ENCODE data around the gene METTL9. TPM values are rescaled to one million over a fixed set of nuclear protein-coding genes. Genes with fewer than 3 reads are reported as not detected.
"Not testable (repeated sequence)": the region's sequence is repeated elsewhere in the genome, so short reads cannot be mapped to it uniquely, and the experiment has no call there.

Gene METTL9
- total RNA-seq, 1 donor from 2014 or later = 47.8 TPM

DNA sequence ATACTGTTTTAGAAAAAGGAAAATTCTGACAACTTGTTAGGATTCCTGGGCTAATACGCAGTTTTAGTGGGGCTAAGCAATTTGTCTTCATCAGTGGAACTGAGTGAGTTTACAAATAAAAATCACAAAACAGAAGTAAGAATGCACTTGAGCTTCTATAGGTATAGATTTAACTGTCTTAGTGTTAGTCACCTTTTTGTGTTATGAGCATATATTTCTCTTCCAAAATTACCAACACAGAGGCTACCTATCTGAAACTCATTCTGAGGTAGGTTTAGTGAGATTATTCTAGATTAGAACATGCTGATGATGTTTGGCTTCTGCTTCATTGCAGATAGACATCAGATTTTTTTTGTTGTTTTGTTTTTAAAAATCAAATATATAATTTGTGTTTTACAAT, 23.2 kb downstream of the METTL9 start:
- TF ChIP-seq CTCF (IDR thresholded peaks at IDR 0.05; ENCODE audit: borderline replicate concordance) = no peak
- Histone ChIP-seq H3K27me3 (ENCODE audit: low read depth) (no peaks in the 10 kb centered on the region), H3K36me3 (peaks cover 29% of the 10 kb centered on the region), H3K4me1 (peaks cover 19% of the 10 kb centered on the region), H3K27ac (replicated peaks) (no peak overlapping the region), H3K9me3 (replicated peaks) (no peaks in the 10 kb centered on the region), H3K4me3 (no peak overlapping the region)
- intact Hi-C loops (cut with micrococcal nuclease) = no loop called here
- no peak for DNase-seq

- Histone ChIP-seq H3K27me3 (ENCODE audit: low read depth) (no peaks in the 10 kb centered on the region), H3K9me3 (replicated peaks) (no peaks in the 10 kb centered on the region), H3K4me3 (no peak overlapping the region), H3K4me1 (peaks cover 12% of the 10 kb centered on the region), H3K36me3 (peaks cover 33% of the 10 kb centered on the region), H3K27ac (replicated peaks) (no peak overlapping the region)
- TF ChIP-seq CTCF (IDR thresholded peaks at IDR 0.05; ENCODE audit: borderline replicate concordance) = no peak
- intact Hi-C loops (cut with micrococcal nuclease) = no loop called here
- no peak for DNase-seq
Observed at GRCh38 chr16:21625026-21625425, 25.6 kb downstream of the METTL9 start.

DNA sequence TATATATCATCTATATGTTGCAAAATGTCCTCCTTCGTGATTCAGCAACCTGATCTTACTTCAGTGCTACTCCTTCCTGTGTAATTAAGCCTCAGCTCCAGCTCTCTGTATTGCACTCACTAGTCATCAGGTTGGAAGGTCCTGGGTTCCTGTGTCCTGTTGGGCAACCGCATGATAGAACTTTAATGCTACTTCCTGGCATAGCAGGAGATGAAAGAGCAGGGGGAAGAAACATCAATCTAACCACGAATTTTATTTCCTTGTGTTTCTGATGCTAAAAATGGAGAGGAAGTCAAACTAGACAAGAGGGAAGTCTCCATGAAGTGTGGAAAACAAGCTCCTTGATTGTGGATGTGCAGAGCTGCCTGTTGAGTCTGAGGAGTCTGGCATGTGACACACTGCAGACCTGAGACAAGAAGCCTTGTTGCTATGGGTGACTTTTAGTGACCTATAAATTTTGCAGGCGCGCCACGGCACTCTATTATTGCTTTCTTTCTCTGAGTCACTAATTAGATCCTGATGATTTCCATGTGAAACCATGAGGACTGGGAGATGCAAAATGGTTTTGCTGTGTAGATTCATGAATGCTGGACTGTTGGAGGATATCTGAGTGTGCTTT, 27.4 kb downstream of the METTL9 start:
- Histone ChIP-seq H3K4me3 (no peak overlapping the region), H3K9me3 (replicated peaks) (no peaks in the 10 kb centered on the region), H3K4me1 (peaks cover 10% of the 10 kb centered on the region), H3K27me3 (ENCODE audit: low read depth) (no peaks in the 10 kb centered on the region), H3K36me3 (peaks cover 37% of the 10 kb centered on the region), H3K27ac (replicated peaks) (peak overlapping the region; percentile 21)
- no peak for TF ChIP-seq CTCF (IDR thresholded peaks at IDR 0.05; ENCODE audit: borderline replicate concordance)
- DNase-seq = no peak
- intact Hi-C loops (cut with micrococcal nuclease) = no loop called here

DNA sequence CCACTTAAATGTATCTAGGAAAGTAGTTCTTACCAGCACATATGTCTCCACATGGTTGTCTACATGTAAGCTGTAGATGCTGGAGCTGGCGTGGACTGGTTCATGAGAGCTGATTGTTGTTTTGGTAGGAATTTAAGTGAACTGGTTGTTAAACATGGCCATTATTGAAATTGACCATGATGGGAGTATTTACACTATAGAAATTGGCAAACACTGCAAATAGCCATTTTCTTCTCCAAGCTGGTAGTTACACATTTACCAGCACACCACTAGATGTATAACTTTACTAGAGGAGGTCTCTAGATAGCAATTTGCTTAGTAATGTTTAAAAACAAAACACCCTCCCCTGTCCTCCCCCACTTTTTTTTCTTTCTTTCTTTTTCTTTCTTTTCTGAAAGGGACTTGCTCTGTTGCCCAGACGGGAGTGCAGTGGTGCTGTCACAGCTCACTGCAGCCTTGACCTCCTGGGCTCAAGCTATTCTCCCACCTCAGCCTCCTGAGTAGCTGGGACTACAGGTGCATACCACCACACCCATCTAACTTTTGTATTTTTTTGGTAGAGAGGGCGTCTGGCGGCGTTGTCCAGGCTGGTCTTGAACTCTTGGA, 28.8 kb downstream of the METTL9 start:
- no peak for DNase-seq
- no peak for TF ChIP-seq CTCF (IDR thresholded peaks at IDR 0.05; ENCODE audit: borderline replicate concordance)
- no peaks in the 10 kb centered on the region for H3K27me3 ChIP-seq (ENCODE audit: low read depth)
- H3K9me3 ChIP-seq (replicated peaks) = no peaks in the 10 kb centered on the region
- H3K36me3 ChIP-seq = peaks cover 37% of the 10 kb centered on the region
- peaks cover 10% of the 10 kb centered on the region for H3K4me1 ChIP-seq
- intact Hi-C loops (cut with micrococcal nuclease) = no loop called here
- H3K27ac ChIP-seq (replicated peaks) = no peak overlapping the region
- no peak overlapping the region for H3K4me3 ChIP-seq

DNA sequence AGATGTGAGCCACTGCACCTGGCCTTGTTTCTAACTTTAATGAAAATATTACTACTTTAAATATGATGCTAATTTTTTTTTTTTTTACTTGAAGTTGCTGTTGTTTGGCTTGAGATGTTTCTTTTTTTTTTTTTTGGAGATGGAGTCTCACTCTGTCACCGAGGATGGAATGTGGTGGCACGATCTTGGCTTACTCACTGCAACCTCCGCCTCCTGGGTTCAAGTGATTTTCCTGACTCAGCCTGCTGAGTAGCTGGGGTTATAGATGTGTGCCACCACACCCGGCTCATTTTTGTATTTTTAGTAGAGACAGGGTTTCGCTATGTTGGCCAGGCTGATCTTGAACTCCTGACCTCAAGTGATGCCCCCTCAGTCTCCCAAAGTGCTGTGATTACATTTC, 29.4 kb downstream of the METTL9 start:
- DNase-seq = no peak
- intact Hi-C loops (cut with micrococcal nuclease) = no loop called here
- Histone ChIP-seq H3K27me3 (ENCODE audit: low read depth) (no peaks in the 10 kb centered on the region), H3K9me3 (replicated peaks) (no peaks in the 10 kb centered on the region), H3K27ac (replicated peaks) (no peak overlapping the region), H3K4me3 (no peak overlapping the region), H3K4me1 (peaks cover 10% of the 10 kb centered on the region), H3K36me3 (peaks cover 37% of the 10 kb centered on the region)
- TF ChIP-seq CTCF (IDR thresholded peaks at IDR 0.05; ENCODE audit: borderline replicate concordance) = no peak

DNA sequence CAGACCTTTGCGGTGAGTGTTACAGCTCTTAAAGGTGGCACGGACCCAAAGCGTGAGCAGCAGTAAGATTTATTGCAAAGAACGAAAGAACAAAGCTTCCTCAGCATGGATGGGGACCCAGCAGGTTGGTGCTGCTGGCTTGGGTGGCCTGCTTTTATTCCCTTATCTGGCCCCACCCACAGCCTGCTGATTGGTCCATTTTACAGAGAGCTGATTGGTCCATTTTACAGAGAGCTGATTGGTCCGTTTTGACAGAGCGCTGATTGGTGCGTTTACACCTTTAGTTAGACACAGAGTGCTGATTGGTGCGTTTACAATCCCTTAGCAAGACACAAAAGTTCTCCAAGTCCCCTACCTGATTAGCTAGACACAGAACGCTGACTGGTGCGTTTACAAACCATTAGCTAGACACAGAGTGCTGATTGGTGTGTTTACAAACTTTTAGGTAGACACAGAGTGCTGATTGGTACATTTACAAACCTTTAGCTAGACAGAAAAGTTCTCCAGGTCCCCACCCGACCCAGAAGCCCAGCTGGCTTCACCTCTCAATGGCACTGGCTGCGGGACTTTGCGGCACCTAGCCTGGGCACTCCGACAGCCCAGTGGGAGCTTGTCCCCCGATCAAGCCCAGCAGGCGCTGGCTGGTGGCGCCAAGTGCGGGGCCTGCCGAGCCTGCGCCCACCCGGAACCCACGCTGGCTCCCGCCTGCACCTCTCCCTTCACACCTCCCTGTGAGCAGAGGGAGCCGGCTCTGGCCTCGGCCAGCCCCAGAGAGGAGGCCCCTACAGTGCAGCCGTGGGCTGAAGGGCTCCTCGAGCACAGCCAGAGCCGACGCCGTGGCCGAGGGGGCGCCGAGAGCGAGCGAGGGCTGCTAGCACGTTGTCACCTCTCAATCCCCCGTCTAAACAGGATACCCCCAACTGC, 30.5 kb downstream of the METTL9 start:
- intact Hi-C loops (cut with micrococcal nuclease); H3K27me3 ChIP-seq (ENCODE audit: low read depth); H3K4me3 ChIP-seq; DNase-seq; H3K27ac ChIP-seq (replicated peaks); H3K9me3 ChIP-seq (replicated peaks): not testable (repeated sequence)
- Histone ChIP-seq H3K4me1 (peaks cover 10% of the 10 kb centered on the region), H3K36me3 (peaks cover 29% of the 10 kb centered on the region)

DNA sequence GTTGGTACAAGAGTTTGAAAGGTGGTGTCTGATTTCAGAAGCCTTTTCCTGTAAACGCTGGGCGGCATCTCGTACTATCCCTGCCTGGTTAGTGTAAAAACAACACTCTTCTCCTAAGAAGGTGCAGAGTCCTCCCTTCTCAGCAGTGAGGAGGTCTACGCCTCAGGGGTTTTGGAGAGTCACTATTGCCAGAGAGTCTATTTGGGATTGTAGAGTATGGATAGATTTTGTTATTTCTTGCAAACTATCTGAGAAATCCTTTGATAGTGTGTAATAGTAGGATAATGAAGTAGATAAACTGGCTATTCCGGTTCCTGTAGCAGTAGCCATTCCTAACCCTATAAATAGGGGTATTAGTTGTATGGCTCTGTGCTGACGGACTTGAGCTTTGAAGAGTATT, 31.5 kb downstream of the METTL9 start:
- H3K27me3 ChIP-seq (ENCODE audit: low read depth); H3K27ac ChIP-seq (replicated peaks); DNase-seq; H3K4me3 ChIP-seq; H3K9me3 ChIP-seq (replicated peaks); intact Hi-C loops (cut with micrococcal nuclease): not testable (repeated sequence)
- H3K4me1 ChIP-seq = peaks cover 10% of the 10 kb centered on the region
- peaks cover 19% of the 10 kb centered on the region for H3K36me3 ChIP-seq

- H3K27me3 ChIP-seq (ENCODE audit: low read depth); H3K4me3 ChIP-seq; H3K27ac ChIP-seq (replicated peaks); intact Hi-C loops (cut with micrococcal nuclease); H3K4me1 ChIP-seq; DNase-seq; H3K9me3 ChIP-seq (replicated peaks): not testable (repeated sequence)
- peaks cover 19% of the 10 kb centered on the region for H3K36me3 ChIP-seq
Observed at GRCh38 chr16:21631376-21631775, 32.0 kb downstream of the METTL9 start.
